ENCODE data around the gene ASPSCR1. TPM values are rescaled to one million over a fixed set of nuclear protein-coding genes. Genes with fewer than 3 reads are reported as not detected.

ASPSCR1 gene
- total and polyA plus RNA-seq, 2 donors: 18.0 to 28.6 TPM

DNA sequence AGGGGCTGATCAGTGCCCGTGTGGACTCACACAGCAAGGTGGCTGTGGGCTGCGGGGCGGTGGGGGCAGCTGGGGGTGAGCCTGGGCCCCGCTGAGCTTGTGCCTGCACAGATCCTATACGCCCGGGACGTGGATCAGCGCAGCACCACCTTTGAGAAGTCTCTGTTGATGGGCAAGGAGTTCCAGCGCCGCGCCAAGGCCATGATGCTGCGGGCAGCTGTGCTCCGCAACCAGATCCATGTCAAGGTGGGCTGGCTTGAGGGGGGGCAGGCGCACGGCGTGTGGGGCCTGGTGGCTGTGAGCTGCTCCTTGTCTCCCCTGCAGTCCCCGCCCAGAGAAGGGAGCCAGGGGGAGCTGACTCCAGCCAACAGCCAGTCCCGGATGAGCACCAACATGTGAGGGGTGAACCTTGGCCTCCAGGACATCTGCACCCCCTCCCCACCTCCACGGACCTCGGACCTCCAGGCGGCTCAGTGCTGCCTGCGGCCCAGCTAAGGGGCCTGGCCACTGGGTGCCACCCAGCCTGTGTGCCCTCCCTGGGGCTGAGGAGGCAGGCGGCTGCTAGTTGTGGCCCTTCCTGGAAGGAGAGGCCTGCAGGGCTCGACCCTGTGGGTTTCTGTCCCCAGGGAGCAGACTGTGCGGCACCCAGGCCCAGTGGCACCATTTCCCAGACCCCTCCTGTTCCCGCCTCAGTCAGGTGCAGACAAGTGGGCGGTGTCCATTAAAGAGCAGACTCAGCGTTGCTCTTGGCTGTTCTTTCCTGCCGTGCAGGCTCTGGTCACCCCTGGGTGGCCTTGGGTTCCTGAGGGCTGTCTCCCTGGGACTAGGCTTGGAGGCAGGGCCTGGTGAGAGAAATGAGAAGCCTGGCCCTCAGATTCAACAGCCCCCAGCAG is 79.5 kb downstream of the ASPSCR1 start:
- Histone ChIP-seq H3K36me3 (ENCODE audit: insufficient read depth) (peaks cover 6% of the 10 kb centered on the region), H3K27ac (ENCODE audit: low read depth) (no peak overlapping the region), H3K4me3 (ENCODE audit: low read depth, low read length) (no peak overlapping the region), H3K4me1 (ENCODE audit: insufficient read depth) (peaks cover 2% of the 10 kb centered on the region)
- WGBS: 80% methylated on average over 29 of the region's 29 CpGs
- DNase-seq (ENCODE audit: extremely low spot score): no peak

GRCh38 chr17:82058230-82058854 is 80.9 kb downstream of the ASPSCR1 start:
- no peak for DNase-seq (ENCODE audit: extremely low spot score)
- Histone ChIP-seq H3K4me3 (ENCODE audit: low read depth, low read length) (no peak overlapping the region), H3K27ac (ENCODE audit: low read depth) (no peak overlapping the region), H3K4me1 (ENCODE audit: insufficient read depth) (no peaks in the 10 kb centered on the region), H3K36me3 (ENCODE audit: insufficient read depth) (peaks cover 6% of the 10 kb centered on the region)
- WGBS: 75% methylated on average over 17 of the region's 17 CpGs

- no peak for DNase-seq (ENCODE audit: extremely low spot score)
- H3K4me1 ChIP-seq (ENCODE audit: insufficient read depth): no peaks in the 10 kb centered on the region
- no peak overlapping the region for H3K27ac ChIP-seq (ENCODE audit: low read depth)
- H3K36me3 ChIP-seq (ENCODE audit: insufficient read depth): peaks cover 6% of the 10 kb centered on the region
- WGBS: 79% methylated on average over 10 of the region's 10 CpGs
- H3K4me3 ChIP-seq (ENCODE audit: low read depth, low read length): no peak overlapping the region
These were observed 81.4 kb downstream of the ASPSCR1 start for GRCh38 chr17:82058855-82059249.

DNA sequence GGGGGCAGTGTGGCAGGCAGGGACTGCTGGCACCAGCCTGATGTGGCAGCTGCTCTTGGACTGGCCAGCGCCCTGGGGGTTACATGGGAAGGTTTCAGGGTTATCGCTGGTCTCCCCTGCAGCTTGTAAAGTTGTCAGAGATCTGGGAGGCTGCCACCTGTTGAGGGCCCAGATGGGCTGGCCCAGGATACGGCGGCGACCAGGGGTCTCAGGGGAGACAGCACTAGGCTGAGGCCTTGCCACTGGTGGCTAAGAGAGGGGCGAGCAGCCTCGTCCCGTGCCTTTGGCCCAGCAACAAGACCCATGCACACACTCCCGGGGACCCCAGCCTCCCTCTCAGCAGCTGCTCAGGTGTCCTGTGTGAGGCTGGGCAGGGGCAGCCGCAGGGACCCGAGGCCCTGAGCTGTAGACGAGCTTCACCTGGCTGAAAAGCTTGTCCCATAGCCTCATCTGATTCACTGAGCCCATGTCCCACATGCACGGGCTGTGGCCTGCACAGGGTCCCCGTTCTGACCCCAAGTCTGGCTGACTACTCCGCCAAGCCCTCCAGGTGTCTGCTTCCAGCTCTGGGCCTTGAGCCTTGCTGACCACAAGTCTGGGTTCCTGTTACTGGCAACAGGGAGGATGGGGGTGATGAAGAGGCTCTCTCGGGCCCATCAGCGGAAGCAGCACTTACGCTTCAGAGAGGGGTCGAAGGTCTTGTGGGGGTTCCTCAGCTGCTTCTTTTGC is 82.0 kb downstream of the ASPSCR1 start:
- Histone ChIP-seq H3K36me3 (ENCODE audit: insufficient read depth) (peaks cover 6% of the 10 kb centered on the region), H3K27ac (ENCODE audit: low read depth) (no peak overlapping the region)

DNA sequence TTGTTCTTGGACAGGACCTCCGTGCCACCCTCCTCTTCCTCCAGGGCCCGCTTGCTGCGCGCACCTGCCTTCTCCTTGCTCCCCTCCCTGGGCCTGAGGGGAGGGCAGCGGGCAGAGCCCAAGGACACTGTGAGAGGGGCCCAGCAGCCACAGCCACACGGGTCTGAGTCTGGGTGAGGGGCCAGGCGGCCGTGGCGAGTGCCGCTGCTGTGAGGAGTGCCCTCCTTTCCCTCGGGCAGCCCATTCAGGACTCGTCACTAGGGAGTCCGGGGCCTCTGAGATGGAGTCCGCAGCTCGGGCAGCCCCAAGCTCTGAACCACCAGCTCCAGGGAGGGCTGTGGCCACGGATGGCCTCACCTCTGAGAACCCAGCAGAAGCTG is 82.6 kb downstream of the ASPSCR1 start:
- no peak for DNase-seq (ENCODE audit: extremely low spot score)
- Histone ChIP-seq H3K36me3 (ENCODE audit: insufficient read depth) (peaks cover 6% of the 10 kb centered on the region), H3K27ac (ENCODE audit: low read depth) (no peak overlapping the region), H3K4me3 (ENCODE audit: low read depth, low read length) (no peak overlapping the region), H3K4me1 (ENCODE audit: insufficient read depth) (no peaks in the 10 kb centered on the region)
- 87% methylated on average over 16 of the region's 16 CpGs for WGBS

More for the DNA sequence above, 82.0 kb downstream of the ASPSCR1 start:
- no peak overlapping the region for H3K4me3 ChIP-seq (ENCODE audit: low read depth, low read length)
- WGBS: 74% methylated on average over 19 of the region's 19 CpGs
- H3K4me1 ChIP-seq (ENCODE audit: insufficient read depth): no peaks in the 10 kb centered on the region
- no peak for DNase-seq (ENCODE audit: extremely low spot score)

GRCh38 chr17:82060614-82061013 is 83.2 kb downstream of the ASPSCR1 start:
- Histone ChIP-seq H3K27ac (ENCODE audit: low read depth) (no peak overlapping the region), H3K36me3 (ENCODE audit: insufficient read depth) (peaks cover 6% of the 10 kb centered on the region), H3K4me3 (ENCODE audit: low read depth, low read length) (no peak overlapping the region), H3K4me1 (ENCODE audit: insufficient read depth) (no peaks in the 10 kb centered on the region)
- no peak for DNase-seq (ENCODE audit: extremely low spot score)
- WGBS: 85% methylated on average over 14 of the region's 14 CpGs

DNA sequence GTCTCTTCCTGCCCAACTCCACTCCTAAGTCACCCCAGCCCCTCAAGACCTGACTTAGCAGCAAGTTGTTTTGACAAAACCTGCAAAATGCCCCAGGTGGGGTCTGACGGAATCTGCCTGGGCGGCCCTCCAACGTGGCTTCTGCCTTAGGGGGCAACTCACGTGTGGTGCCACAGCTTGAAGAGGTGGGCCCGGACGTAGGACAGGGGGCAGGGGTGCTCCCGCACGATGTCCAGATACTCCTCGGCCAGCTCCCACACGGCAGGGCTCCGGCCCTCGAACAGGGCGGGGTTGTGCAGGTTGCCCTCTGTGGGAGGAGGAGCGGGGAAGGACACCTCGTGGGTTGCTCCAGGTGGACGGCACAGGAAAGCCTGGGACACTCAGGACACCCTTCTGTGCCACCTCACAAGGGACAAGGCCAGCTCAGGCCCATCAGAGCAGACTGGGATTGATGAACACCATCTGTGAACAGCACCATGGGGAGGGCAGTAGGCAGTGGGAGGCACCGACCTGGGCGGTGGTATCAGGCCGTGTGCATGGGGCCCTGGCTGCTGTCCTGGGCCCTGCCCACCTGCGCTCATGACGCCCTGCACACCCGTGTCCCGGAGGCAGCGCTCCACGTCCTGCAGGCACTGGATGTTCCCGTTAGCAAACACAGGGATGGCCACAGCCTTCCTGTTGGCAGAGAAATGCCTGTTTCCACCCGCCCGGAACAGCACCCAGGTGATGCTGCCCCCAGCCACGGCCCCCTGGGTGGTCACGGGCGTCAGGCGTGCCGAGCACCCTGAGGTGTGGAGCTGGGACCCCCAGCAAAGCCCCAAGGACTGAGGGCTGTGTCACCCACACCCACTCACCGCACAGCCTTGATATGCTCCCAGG is 83.9 kb downstream of the ASPSCR1 start:
- peaks cover 2% of the 10 kb centered on the region for H3K4me1 ChIP-seq (ENCODE audit: insufficient read depth)
- 90% methylated on average over 34 of the region's 34 CpGs for WGBS
- no peak for DNase-seq (ENCODE audit: extremely low spot score)
- peaks cover 6% of the 10 kb centered on the region for H3K36me3 ChIP-seq (ENCODE audit: insufficient read depth)
- no peak overlapping the region for H3K4me3 ChIP-seq (ENCODE audit: low read depth, low read length)
- H3K27ac ChIP-seq (ENCODE audit: low read depth): no peak overlapping the region

GRCh38 chr17:82062076-82062983 is 84.9 kb downstream of the ASPSCR1 start:
- DNase-seq (ENCODE audit: extremely low spot score): no peak
- WGBS: 85% methylated on average over 24 of the region's 24 CpGs
- Histone ChIP-seq H3K27ac (ENCODE audit: low read depth) (no peak overlapping the region), H3K4me3 (ENCODE audit: low read depth, low read length) (no peak overlapping the region), H3K4me1 (ENCODE audit: insufficient read depth) (peaks cover 4% of the 10 kb centered on the region), H3K36me3 (ENCODE audit: insufficient read depth) (peaks cover 2% of the 10 kb centered on the region)

DNA sequence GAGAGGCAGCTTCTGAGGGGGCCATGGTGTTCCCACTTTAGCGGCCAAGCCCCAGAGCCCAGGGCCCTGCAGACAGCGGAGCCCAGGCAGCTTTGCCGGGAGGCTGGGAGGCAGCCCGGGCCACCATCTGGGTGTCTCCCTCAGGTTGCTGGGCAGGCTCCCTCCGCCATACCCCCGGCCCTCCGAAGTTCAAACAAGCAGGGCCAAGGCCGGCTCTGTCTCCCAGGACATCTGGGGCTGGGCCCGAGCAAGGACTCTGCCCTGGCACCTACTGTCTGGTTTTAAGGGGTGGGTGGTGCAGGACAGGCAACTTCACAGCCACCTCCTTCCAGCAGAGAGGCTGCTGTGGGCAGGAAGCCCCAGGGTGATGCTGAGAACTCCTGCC is 85.5 kb downstream of the ASPSCR1 start:
- peaks cover 2% of the 10 kb centered on the region for H3K36me3 ChIP-seq (ENCODE audit: insufficient read depth)
- no peak overlapping the region for H3K27ac ChIP-seq (ENCODE audit: low read depth)
- H3K4me3 ChIP-seq (ENCODE audit: low read depth, low read length): no peak overlapping the region
- no peak for DNase-seq (ENCODE audit: extremely low spot score)
- peaks cover 4% of the 10 kb centered on the region for H3K4me1 ChIP-seq (ENCODE audit: insufficient read depth)
- 93% methylated on average over 9 of the region's 9 CpGs for WGBS

- Histone ChIP-seq H3K27ac (ENCODE audit: low read depth) (no peak overlapping the region), H3K4me1 (ENCODE audit: insufficient read depth) (peaks cover 4% of the 10 kb centered on the region), H3K36me3 (ENCODE audit: insufficient read depth) (peaks cover 2% of the 10 kb centered on the region), H3K4me3 (ENCODE audit: low read depth, low read length) (no peak overlapping the region)
- DNase-seq (ENCODE audit: extremely low spot score): no peak
- WGBS: 80% methylated on average over 20 of the region's 20 CpGs
These were observed 86.3 kb downstream of the ASPSCR1 start for GRCh38 chr17:82063424-82064415.

DNA sequence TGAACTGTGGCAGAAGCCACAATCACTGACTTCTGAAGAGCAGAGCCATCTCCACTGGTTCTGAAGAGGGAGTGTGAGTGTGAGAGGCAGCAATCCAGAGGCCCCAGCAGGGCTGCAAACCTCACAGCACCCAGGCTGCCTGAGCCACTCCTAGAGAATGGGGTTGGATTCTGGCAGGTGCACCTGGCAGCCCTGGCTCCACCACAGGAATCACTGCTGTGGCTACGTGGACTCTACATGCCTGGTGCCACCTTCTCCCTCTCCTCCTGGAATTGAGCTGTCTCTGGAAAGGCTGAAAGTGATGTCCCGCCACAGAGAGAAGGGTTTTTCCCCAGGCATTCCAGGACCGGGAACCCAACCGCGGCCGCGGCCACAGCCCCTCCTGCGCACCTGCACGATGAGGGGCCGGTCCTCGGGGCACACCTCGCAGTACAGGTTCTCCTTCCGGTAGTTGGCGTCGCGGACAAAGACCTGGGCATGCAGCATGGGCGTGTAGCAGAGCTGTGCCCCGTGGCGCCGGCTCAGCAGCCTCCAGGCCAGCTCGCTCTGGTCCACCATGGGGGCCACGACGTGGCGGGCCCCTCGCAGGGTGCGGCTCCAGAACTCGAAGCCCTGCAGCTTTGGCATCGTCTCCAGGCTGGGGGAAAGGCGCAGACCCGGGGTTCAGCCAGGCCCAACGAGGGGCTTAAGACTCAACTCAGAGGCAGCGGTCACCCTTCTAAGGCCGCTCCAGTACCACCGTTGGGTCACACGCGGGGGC is 87.2 kb downstream of the ASPSCR1 start:
- Histone ChIP-seq H3K27ac (ENCODE audit: low read depth) (peak overlapping the region; percentile 45), H3K4me3 (ENCODE audit: low read depth, low read length) (peak overlapping the region; percentile 94), H3K36me3 (ENCODE audit: insufficient read depth) (no peaks in the 10 kb centered on the region), H3K4me1 (ENCODE audit: insufficient read depth) (peaks cover 4% of the 10 kb centered on the region)
- no peak for DNase-seq (ENCODE audit: extremely low spot score)
- 33% methylated on average over 36 of the region's 36 CpGs for WGBS

Measured in urinary bladder (tissue), 4 donors.